Measurements from ENCODE around the gene NKD2. TPM values are rescaled to one million over a fixed set of nuclear protein-coding genes. Genes with fewer than 3 reads are reported as not detected.
A peak's percentile ranks its signal among the peaks of the same experiment; 100 is the strongest.
"Not testable (repeated sequence)": the region's sequence is repeated elsewhere in the genome, so short reads cannot be mapped to it uniquely, and the experiment has no call there.

Gene NKD2, protein sequence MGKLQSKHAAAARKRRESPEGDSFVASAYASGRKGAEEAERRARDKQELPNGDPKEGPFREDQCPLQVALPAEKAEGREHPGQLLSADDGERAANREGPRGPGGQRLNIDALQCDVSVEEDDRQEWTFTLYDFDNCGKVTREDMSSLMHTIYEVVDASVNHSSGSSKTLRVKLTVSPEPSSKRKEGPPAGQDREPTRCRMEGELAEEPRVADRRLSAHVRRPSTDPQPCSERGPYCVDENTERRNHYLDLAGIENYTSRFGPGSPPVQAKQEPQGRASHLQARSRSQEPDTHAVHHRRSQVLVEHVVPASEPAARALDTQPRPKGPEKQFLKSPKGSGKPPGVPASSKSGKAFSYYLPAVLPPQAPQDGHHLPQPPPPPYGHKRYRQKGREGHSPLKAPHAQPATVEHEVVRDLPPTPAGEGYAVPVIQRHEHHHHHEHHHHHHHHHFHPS
- polyA plus RNA-seq (ENCODE audit: insufficient read length), result 2.4 TPM

DNA sequence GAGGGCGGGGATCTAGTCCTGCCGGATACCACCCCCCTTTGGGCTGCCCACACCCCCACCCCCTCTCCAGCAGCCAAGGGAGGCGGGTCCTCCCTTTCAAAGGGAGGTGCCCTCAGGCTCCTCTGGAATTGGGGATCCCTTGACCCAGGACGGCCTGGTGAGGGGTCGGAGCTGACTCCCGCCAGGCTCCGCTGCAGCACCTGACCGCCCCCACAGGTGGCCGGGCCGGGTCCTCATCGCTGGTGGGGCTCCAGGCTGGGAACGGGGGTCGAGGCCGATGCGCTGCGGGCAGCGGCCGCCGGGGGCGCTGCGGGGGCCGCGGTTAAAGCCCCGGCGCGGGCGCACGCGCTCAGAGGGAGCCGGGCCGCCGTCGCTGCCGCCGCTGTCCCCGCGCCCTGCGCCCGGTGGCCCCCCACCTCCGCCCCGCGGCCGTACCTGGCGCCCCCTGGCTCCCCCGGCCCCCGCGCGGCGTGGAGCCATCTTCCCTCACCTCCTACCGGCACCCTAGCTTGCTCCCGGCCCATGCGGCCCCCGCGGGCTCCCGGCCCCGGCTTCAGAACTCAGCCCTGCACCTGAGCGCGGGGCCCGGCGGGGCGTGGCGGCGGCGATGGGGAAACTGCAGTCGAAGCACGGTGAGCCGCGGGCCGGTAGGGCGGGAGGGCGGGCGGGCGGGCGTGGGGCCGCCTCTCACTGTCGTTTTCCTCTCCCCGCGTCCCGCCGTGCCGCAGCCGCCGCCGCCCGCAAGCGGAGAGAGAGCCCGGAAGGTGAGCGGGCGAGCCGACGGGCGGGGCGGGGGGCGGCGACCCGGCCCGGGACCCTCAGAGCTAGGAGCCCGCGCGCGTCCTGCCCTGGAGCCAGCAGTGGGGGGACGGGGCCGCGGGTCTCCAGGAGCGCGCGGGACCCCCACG is at the start of gene NKD2:
Gene NKD2 (plus strand): TSS at position 352 of the 908 bp plus-strand sequence. CDS start 256 bp downstream, at position 608.
- DNase-seq (ENCODE audit: low read depth), result no peak

DNA sequence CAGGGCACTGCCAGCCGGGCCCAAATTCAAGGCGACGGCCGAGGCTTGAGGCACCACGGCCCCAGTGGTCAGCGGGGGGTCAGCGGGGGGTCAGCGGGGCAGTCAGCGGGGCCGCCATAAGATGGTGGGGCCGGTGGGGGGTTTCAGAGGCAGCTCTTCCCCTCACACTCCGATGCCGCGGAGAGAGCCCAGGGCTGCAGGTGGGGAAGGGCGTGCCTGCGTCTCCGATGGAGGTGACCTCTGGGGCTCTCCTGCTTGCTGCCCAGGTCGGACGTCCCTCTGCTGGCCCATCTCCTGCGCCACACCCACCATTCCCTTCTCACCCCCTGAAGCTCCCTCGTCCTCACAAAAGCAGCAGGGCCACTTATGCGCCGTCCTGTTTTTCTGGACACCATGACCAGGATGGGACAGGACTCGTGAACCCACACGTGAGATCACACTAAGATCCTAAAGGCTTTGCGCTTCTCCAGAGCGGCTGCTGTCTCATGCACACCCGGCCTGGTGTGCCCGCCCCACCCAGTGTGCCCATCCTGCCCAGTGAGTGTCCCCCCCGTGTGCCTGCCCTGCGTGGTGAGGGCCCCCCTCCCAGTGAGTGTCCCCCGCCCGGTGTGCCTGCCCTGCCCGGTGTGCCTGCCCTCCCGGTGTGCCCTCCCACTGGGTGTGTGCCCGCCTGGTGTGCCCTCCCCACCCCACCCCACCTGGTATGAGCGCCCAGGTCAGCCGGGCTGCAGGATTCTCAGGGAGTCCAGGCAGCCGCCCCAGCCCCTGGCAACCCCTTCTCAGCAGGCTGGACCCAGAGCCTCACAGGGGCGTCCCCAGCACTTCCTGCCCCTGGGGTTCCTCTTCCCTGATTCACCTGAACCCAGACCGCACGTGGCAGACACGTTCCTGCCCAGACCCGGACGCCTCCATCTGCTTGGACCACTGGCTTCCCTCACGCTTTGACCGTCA is 48.7 kb upstream of the NKD2 start:
- no peak for DNase-seq (ENCODE audit: low read depth)

DNA sequence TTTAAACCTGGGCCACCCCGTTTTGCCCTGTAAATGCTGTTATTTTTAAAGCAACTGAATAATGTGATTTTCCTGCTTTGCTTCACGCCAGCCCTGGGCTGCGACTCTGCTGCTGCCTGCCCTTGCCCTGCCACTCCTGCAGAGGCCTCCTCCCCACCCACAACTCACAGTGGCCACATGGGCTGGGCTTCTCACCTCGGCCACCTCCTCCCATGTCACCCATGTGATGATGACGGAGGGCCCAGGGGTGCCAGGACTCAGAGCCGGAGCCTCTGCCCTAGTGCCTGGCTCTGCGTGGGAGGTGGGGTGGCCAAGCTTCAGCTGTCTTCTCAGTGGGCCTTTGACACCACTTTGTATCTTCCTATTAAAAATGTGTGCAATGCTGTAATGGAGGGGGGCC is 48.1 kb upstream of the NKD2 start:
- no peak for DNase-seq (ENCODE audit: low read depth)

DNA sequence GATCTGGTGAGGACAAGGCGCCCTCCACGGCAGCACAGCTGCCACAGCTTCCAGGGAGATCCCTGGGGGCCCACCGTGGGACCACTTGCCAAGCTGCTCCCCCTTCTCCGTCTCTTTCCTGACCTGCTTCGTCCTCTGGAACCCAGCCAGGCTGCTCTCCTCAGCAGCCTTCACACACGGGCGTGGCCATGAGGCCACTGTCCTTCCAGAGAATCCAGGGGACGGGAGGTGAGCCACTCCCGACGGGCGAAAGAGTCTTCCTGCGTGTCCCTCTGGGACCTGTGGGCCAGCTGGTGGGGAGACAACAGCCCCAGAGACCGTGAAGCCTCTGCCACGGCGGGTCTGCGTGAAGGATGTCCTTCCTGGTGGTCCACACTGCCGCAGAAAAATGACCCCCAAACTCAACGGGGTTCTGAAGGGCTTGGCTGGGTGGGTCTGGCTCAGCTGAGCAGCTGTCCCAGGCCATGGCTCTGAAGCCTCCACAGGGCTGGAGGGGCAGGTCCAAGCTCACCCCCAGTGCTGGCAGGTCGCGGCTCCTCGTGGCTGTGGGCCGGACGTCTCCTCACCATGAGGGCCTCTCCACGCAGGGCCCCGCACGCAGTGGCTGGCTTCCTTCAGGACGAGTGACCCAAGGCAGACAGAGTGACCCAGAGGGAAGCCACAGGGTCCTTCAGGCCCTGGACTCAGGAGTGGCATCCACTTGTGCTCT is 47.4 kb upstream of the NKD2 start:
- no peak for DNase-seq (ENCODE audit: low read depth)

DNA sequence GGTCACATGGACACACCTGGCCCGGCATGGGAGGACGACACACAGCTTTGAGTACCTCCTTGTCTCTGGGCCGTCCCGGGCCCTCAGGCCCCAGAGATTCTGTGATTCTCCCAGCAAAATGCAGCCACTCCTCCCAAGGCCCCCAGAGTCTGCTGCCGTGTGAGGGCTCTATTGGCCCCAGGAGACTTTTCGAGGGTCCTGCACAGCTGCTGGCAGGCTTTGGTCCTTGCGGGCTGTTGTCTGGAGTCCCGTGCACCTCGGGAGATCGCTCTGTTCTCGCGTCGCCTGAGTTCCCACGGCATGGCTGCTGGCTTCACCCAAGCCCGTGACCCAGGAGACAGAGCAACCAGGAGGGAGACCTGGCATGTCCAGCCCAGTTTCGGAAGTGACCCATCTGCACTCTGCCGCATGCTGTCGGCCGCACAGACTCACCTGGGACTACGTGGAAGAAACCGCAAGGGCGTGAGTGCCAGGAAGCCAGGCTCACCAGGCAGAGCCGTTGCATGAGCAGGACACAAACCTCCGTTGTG is 46.8 kb upstream of the NKD2 start:
- no peak for DNase-seq (ENCODE audit: low read depth)

DNA sequence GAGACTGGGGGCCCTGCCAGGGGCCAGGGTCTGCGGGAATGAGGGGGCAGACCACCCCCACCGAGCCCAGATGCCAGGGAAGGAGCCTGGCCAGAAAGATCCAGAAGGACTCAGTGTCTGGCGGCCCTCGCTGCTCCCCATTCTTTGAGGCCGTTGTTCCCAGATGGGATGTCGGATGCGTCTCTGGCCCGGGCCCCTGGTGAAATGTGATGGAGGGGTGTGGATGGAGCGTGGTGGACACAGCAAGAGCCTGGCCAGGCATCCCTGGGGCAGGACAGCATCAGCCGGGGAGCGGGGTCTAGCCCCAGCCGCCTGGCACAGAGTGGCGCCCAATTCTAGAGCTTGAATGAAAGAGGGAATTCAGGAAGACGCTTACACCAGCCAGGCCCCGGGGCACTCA is 46.2 kb upstream of the NKD2 start:
- DNase-seq (ENCODE audit: low read depth), result no peak

DNA sequence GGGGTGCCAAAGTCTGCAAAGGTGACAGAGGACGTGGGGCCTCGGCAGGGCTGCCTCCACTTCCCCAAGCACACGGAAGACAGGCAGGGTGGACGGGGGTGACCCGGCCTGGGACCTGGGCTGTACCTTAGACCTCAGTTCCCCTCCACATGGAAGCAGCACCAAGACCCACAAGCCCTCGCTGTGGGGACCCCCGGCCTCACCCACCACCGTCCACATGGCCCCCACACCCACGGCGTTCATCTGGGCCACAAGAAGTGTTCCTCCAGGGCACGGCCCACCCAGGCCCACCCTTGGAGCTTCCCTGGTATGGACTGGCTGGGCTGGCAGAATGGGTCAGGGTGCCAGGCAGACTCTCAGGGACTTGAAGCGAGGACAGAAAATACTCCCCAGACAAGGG is 45.8 kb upstream of the NKD2 start:
- no peak for DNase-seq (ENCODE audit: low read depth)

DNA sequence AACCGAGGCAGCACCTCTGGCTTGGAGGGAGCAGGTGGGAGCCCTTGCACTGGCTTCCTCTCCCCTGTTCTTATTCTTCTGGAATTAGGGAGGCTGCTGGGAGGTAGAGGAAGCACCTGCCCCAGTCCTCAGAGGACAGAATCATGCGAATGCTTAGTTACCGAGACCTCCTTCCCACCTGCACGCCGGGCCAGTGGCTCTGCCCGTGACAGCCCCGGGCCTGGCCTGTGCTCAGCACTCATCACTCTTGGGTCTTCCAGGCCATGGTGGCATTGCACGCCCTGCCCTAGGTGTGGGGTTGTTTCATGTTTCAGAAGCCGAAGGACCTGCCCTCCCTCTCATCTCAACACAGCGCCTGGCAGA is 45.3 kb upstream of the NKD2 start:
- DNase-seq (ENCODE audit: low read depth), result no peak

DNA sequence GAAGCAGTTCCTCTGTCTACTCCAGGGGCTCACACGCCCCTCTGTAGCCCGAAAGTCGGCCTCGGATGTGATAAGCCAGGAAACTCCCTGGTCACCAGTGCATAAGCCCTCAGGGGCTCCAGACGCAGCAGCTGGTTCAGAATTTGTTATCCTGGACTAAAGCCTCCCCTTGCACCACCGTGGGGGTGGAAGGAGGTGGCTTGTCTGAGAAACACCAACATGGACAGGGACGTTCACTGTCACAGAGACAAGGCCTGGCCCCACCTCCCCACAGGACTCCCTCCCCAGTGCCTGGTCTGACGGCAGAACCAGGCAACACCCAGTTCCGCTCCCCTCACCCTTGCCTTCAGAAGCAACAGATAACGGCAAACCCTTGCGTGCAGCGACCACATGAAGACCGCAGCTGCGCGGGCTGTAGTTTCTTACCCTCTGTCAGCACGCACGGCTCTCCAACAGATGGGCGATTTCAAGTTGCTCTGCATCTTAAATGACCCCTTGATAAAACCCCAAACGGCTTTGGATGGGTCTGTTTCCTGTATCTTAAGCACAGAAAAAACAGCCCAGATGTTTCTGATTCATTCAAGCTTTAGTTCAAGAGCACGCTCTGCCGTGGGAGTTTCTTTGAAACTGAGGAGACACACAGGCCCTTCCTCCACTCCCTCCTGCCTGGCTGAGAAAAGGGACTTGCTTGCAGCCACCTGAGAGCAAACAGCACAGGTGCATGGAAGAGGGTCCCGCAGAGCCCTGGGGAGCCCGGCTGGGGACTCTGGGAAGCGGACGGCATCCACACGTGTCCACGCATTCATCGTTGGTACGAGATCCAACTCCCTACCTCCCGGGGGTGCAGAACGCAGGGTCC is 44.7 kb upstream of the NKD2 start:
- DNase-seq (ENCODE audit: low read depth), result peak; percentile 51

DNA sequence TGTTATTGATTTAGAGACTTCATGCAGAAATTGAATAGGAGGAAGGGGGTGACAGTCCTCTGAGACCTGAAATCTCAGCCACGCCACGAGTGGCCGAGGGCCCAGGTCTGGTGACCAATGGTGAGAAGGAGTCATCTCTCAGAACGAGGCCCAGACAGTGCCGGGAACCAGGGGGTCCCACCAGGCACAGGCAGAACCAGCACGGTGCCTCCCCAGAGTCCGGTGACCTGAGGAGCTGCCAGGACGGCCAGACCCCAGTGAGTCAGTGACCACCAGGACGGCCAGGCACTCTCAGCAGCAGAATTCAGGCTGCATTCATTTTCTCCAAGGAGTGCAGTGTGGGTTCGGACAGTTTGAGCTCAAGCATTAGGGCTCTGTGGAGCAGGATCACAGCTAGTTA is 43.8 kb upstream of the NKD2 start:
- no peak for DNase-seq (ENCODE audit: low read depth)

DNA sequence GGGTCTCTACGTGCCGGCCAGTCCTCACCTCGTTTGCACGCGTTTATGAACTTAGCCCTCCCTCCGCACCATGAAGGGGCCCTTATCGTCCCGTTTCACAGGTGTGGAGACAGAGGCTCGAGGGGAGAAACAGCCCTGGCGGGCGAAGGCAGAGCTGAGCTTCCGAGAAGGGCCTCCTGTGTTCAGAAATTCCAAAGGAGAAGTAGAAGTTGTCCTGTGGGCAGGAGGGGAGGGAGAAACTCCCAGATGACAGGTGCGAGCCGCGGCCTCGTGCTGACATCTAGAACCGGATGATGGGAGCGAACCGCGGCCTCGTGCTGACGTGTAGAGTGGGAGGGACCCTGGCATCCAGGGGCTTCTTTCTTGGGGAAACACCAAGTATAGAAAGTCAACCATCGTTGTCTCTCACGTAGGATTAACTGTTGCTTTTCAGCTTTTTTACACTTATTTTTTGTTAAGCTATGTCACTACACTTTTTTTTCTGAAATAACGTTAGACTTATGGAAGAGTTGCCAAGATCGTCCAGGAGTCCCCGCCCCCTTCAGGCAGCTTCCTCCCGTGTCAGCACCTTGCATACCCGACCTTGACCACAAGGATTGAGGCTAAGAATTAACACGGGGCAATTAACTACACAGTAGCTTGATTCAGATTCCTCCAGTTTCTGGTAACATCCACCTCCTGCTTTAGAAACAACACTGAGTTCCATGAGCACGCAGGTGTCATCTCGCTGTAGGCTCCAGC is 42.8 kb upstream of the NKD2 start:
- DNase-seq (ENCODE audit: low read depth), result no peak

DNA sequence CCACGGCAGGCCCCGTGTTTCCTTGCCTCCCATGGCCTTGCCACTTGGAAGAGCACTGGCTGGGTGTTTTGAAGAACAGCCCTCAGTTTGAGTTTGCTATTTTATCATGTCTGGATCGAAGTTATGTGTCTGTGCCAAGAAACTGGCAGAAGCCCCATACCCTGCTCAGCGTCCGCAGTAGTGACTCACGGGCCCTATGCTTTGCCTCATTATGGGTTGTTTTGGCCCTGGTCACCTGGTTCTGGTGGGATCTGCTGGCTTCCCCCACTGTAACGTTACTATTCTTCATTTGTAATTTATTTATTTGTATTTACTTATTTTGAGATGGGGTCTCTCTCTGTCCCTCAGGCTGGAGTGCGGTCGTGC is 42.3 kb upstream of the NKD2 start:
- DNase-seq (ENCODE audit: low read depth), result no peak

DNA sequence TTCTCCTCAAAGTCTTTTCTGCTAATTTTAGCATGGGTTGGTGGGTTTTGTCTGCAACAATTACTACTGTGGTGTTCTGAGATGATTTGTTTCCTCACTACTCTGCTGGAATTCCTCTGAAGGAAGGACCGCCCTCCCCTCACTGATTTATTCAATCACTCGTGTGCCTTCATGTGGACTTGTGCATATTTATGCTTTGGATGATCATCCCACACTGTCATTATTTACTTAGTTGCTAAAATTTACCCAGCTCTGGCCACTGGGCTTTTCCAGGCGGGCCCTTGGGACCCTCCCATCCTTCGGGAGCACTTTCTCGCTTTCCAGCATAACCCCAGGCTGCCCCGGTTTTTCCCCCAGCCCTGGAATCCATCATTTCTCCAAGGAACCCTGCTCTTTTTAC is 41.7 kb upstream of the NKD2 start:
- no peak for DNase-seq (ENCODE audit: low read depth)

DNA sequence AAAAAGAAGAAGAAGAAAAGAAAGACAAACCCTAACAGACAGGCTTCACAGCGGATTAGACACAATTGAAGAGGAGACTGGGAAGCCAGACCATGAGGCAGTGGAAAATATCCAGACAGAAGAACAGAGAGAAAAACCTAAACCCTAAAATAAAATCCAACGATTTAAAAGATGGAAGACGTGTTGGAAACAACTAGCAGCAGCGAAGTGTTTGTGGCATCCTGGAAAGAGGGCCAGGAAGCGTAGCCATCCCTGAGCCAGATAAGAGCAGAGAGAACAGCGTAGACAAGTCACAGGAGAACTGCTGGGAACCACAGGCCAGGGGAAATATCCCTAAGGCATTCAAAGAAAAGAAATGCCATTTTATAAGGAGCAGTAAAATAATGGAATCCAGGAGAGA is 39.7 kb upstream of the NKD2 start:
- no peak for DNase-seq (ENCODE audit: low read depth)

DNA sequence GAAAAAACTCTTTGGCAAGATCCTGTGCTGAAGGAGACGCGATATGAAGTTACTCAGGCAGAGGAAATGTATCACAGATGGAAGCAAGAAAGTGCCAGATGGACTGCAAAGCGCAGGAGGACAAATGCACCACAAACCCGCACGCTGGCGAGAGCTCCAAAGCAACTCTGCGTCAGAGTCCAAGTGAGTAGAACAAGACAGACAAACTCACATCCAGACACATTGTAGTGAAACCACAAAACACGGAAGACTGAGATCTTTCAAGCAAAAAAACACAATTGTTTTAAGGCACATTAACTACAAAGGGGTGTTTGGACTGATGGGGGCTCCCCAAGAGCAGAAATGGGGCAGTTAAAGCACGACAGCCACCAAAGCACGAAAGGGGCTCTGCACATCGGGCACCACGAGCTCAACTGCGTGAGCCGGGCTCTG is 39.2 kb upstream of the NKD2 start:
- no peak for DNase-seq (ENCODE audit: low read depth)

DNA sequence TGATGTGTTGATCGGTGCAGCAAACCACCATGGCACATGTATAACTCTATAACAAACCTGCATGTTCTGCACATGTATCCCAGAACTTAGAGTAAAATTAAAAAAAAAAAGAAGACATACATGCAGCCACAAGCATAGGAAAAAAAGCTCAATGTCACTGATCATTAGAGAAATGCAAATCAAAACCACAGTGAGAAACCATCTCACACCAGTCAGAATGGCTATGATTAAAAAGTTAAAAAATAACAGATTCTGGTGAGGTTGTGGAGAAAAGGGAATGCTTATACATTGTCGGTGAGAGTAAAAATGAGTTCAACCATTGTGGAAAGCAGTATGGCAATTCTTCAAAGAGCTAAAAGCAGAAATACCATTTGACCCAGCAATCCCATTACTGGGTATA is 36.0 kb upstream of the NKD2 start:
- DNase-seq (ENCODE audit: low read depth), result not testable (repeated sequence)

DNA sequence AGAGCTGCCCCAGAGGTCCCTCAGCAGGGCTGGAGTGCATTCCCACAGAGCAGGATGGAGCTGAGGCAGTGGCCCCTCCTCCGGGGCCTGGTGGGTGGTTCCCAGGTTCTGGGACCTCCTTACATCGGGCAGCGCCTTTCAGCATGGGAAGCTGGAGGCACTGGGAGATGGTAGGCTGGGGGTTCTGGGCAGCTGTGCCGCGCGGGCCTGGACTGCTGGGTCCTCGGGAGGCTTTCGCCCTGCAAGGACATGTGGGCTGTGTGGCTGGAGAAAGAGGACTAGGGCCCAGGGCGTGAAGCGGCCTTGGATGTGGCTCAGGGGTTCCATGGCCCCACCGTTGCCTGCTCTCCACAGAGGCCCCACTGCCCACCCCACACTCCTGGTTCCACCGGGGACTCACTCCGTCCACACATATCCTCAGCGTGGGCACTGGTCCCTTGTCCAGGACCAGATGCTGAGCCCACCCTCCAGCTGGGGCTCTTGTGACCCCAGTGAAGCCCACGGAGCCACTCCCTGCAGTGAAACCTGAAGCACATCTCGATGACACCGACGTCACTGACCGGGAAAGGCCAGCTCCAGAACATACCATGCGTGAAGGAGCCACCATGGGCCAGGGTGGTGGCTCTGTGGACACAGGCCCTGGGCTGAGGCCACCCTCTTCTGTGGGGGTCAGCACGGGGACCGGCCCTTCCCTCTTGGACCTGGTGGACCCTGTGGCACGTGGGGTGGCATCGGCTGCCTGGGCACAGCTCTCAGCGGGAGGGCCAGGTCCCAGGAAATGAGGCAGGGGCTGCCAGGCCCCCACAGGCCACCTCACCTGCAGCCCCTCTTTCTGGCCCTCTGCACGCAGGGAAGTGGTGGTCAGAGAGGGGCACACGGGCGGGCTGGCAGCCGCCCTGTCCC is 31.5 kb upstream of the NKD2 start:
- no peak for DNase-seq (ENCODE audit: low read depth)

DNA sequence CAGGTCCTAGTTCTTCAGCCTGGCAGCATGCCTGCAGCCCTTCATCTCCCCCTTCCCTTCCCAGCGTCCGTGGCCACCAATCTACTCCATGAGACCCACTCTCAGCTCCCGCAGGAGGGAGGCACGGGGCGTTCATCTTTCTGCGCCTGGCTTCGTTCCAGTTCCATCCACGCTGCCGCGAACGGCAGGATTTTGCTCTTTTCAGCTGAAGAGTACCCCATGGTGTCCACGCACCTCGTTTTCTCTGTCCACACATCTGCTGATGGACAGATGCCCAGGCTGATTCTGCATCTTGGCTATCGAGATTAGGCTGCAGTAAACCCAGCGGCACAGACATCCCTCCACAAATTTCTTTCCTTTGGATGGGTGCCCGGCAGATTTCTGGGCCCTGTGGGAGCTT is 30.5 kb upstream of the NKD2 start:
- DNase-seq (ENCODE audit: low read depth), result no peak
